ENCODE data around the gene GSTM4.

DNA sequence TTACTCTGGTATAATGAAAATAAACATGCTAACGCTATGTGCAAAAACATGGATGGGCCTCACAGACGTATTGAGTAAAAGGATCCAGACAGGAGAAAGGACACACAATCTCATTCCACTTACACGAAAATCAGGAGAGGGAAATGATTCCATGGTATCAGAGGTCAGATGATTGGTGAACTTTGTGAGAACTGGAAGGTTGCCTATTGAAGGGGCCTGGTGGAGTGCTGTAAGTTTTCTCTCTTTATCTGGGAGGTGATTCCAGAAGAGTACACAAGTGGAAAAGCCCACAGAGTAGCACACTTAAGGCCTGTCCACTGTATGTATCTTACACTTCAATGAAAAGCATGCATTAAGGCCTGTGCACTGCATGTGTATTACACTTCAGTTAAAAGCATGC is 21.6 kb downstream of the GSTM4 start:
- TF ChIP-seq POLR2AphosphoS5 (IDR thresholded peaks at IDR 0.05), result no peak
- TF ChIP-seq, protein P1, sequence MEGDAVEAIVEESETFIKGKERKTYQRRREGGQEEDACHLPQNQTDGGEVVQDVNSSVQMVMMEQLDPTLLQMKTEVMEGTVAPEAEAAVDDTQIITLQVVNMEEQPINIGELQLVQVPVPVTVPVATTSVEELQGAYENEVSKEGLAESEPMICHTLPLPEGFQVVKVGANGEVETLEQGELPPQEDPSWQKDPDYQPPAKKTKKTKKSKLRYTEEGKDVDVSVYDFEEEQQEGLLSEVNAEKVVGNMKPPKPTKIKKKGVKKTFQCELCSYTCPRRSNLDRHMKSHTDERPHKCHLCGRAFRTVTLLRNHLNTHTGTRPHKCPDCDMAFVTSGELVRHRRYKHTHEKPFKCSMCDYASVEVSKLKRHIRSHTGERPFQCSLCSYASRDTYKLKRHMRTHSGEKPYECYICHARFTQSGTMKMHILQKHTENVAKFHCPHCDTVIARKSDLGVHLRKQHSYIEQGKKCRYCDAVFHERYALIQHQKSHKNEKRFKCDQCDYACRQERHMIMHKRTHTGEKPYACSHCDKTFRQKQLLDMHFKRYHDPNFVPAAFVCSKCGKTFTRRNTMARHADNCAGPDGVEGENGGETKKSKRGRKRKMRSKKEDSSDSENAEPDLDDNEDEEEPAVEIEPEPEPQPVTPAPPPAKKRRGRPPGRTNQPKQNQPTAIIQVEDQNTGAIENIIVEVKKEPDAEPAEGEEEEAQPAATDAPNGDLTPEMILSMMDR (IDR thresholded peaks at IDR 0.05), result no peak

Data from stomach (tissue), 4 donors.